Caki2 (cell line): ENCODE results near the gene SLC2A8. TPM values are rescaled to one million over a fixed set of nuclear protein-coding genes. Genes with fewer than 3 reads are reported as not detected.

Experiments used
- DNase-seq: peaks from one replicate; pipeline ENCODE4 v3.0.0-alpha.2; 2015; ENCODE audit warnings: low read depth
- in situ Hi-C: cut with HindIII; loops from 2 replicates; pipeline ENCODE4 v1.10.0; 2016; ENCODE audit warnings: low sequenced_read_pairs, low pct_unique_long_range_greater_than_20kb, mixed read lengths
- total RNA-seq: library from RNA; depleted of rRNA; stranded (reverse); fragments of >200 nt; shearing (Covaris generic); gene quantifications from 2 replicates; pipeline ENCODE4 v1.2.3, GENCODE V29; 2014; ENCODE audit warnings: low replicate concordance

SLC2A8 gene
- total RNA-seq, 1 experiment from 2014 or later, result 13.0 TPM

- in situ Hi-C loops, result no loop called here
- no peak for DNase-seq
Measured at GRCh38 chr9:127422133-127422782, 25.3 kb downstream of the SLC2A8 start.

GRCh38 chr9:127422787-127423186, 25.8 kb downstream of the SLC2A8 start:
- in situ Hi-C loops, result no loop called here

DNA sequence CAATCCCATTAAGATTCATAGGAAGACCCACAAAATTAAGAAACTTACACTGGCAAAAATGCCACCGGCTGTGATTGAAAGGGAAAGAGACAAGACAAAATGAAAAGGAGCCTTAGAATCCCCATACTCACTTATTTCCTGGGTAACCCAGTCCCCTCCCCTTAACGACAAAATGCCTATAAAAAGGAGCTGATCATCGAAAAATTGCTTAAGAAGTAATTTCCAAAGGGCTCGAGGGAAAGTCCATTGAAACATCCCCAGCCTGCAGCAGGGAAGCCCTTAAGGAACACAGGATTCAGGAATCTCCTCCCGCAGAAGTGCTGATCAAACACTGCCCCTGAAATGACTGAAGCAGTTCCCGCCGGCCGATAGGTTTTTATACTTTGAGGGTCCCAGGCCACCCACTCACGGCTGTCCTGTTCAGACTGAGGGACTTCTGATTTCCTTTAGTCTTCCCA, 26.5 kb downstream of the SLC2A8 start:
- in situ Hi-C loops, result no loop called here
- DNase-seq, result no peak

More at GRCh38 chr9:127422787-127423186, 25.8 kb downstream of the SLC2A8 start:
- no peak for DNase-seq

GRCh38 chr9:127423934-127424675, 27.1 kb downstream of the SLC2A8 start, which contains the start of gene ZNF79:
Gene ZNF79, plus strand, starts transcription at chr9:127424382. Its CDS starts 406 bp downstream, at chr9:127424788.
- DNase-seq, result peak; percentile 88
- in situ Hi-C loops, result no loop called here

- in situ Hi-C loops, result no loop called here
- no peak for DNase-seq
Measured at GRCh38 chr9:127424676-127424999, 27.7 kb downstream of the SLC2A8 start.

DNA sequence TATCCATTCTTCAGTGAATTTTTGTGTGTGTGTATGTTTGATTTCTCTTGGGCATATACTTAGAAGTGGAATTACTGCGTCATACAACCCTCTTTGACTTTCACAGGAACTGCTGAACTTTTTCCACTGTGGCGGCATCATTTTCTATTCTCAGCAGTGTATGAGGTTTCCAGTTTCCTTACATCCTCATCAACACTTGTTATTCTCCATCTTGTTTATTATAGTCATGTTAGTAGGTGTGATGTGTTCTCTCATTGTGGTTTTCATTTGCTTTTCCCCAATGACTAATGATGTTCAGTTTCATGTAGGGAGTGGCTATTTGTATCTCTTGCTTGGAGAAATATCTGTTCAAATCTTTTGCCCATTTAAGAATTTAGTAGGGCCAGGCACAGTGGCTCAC, 29.8 kb downstream of the SLC2A8 start:
- DNase-seq, result no peak
- in situ Hi-C loops, result no loop called here

DNA sequence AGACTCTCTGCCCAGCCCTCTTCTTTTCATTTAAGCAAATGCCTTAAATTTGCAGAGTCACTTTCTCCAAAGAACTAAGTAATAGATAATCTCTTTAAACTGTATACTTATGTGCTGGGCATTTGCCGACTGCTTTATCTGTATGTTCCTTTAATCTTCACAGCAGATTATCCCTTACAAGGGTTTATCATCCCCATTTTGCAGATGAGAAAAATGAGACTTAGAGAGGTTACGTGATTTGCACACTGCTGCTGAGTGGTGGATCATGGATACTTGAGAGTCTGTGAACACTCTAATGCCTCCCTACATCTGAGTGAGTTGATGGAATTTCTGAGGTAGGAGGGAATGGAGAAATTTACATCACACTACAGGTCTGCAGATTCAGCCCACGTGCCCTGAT, 31.4 kb downstream of the SLC2A8 start:
- in situ Hi-C loops, result no loop called here
- DNase-seq, result no peak

- in situ Hi-C loops, result no loop called here
- DNase-seq, result no peak
Measured at GRCh38 chr9:127430415-127430814, 33.4 kb downstream of the SLC2A8 start.

DNA sequence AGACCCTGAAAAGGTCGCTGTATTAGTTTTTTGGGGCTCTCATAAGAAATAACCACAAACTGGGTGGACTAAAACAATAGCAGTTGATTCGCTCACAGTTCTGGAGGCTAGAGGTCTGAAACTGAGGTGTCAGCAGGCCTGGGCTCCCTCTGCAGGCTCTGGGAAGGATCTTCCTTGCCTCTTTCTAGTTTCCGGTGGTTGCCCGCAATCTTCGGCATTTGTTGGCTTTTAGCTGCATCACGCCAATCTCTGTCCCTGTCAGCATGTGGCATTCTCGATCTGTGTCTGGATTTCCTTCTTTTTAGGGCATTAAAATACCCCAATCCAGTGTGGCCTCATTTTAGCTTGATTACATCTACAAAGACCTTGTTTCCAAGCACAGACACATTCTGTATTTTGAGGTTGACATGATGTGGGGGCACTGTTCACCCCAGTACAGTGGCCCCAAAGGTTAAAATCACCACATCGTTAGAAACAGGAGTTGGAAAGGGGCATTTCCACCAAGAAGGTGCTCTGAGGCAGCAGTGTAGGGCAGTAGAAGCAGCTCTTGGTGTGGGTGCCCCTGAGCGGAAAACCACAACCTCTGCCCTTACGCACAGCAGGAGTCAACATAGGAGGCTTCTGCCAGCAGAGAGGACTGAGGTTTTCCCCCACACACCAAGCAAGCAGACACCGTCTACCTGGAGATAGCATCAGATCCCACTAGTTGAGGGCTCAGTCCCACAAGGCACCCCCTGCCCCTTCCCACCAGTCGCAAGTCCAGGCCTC, 40.7 kb downstream of the SLC2A8 start:
- in situ Hi-C loops, result no loop called here
- no peak for DNase-seq

- in situ Hi-C loops, result no loop called here
- DNase-seq, result no peak
Measured at GRCh38 chr9:127438394-127438793, 41.4 kb downstream of the SLC2A8 start.

DNA sequence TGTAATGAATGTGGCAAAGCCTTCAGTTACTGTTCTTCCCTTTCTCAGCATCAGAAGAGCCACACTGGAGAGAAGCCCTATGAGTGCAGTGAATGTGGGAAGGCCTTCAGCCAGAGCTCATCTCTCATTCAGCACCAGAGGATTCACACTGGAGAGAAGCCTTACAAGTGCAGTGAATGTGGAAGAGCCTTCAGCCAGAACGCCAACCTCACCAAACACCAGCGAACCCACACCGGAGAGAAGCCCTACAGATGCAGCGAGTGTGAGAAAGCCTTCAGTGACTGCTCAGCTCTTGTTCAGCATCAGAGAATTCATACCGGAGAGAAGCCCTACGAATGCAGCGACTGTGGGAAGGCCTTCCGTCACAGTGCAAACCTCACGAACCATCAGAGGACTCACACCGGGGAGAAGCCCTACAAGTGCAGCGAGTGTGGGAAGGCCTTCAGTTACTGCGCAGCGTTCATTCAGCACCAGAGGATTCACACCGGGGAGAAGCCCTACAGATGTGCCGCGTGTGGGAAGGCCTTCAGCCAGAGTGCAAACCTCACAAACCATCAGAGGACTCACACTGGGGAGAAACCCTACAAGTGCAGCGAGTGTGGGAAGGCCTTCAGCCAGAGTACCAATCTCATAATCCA, 47.4 kb downstream of the SLC2A8 start:
- no peak for DNase-seq
- in situ Hi-C loops, result no loop called here

DNA sequence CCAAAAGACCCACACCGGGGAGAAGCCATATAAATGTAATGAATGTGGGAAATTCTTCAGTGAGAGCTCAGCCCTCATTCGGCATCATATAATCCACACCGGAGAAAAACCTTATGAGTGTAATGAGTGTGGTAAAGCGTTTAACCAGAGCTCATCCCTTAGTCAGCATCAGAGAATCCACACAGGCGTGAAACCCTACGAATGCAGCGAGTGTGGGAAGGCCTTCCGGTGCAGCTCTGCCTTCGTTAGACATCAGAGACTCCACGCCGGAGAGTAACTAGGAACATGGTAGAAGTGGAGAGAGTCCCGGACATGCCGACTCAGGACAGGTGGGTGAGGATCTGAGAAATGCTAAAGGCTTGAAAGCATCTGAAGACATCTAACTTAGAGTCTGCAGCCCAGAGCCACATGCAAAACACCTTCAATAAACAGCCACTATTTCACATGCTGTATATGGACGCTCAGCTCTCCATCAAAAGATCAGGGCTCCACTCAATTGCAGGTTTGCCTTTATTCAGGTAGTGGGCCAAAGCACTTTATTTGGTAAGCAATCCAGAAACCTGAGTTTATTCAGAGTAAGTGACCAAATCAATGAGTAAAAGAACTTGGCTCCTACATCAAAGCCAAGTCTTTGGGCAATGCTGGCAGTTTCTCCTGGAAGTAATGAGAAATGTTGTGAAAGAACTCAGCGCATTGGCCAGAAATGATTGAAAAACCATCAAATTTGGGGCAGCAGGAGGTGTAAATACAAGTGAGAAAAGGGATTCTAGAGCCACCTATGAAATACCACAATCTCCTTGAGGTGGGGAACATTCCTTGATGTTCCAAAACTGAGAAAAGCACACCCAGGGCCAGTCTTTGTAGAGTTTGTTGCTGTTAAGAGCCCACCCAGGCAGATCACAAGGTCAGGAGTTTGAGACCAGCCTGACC, 48.2 kb downstream of the SLC2A8 start:
- in situ Hi-C loops, result no loop called here
- no peak for DNase-seq

GRCh38 chr9:127445851-127446712, 49.1 kb downstream of the SLC2A8 start:
- in situ Hi-C loops, result no loop called here
- DNase-seq, result peak; percentile 40

DNA sequence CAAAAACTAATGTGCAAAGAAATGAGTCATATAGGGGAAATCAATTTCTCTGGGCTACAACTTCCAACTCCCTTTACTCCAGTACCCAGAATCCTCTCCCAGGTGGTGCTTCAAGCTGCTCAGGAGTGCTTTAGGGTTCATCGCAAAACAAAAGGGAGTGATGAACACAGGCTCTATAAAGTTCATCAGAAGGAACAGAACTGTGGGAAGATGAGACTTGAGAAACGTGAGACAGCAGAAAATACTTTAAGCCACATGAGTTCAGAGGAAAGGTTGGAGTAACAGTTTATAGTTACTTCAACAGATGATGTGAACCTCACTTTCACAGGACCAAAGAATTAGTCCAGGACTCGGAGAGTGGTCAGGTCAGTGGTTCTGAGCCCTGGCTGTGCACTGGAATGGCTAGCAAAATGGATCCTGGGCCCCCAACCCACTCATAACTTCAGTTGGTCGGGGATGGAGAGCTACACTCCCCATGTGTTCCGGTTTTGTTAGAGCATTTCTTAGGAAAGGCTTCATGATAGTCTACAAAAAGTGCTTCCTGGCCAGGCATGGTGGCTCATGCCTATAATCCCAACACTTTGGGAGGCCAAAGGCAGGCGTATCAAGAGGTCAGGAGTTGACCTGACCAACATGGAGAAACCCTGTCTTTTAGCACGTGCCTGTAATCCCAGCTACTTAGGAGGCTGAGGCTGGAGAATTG, 49.9 kb downstream of the SLC2A8 start:
- in situ Hi-C loops, result no loop called here
- no peak for DNase-seq

DNA sequence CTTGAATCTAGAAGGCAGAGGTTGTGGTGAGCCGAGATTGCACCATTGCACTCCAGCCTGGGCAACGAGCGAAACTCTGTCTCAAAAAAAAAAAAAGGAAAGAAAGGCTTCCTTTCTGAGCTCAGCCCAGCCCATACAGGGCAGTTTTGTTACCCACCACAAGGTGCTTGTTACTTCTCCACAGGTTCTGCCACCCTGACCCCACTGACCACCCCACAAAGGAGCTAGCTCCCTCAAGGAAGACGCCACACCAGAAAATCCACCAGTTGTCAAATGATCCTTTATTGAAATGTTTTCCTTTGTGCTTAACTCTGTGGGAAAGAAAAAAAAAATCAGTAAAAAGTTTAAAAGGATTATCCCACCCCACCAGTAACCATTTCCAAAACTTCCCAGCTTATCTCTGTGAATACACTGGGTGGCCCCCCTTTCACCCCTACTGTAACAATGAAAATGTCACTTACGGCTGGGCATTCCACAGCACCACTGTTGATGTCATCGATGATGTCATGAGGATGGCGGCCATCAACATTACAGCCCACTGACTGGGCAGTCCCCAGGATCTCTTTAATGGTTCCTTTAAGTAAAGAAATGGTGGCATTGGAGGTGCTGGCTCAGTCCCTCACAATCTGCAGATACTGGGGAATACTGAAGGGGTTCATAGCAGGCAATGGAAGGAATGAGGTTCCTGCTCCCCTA, 50.6 kb downstream of the SLC2A8 start:
- in situ Hi-C loops, result no loop called here

More for the DNA sequence above, 50.6 kb downstream of the SLC2A8 start:
- peak; percentile 4 for DNase-seq
